ENCODE measurements around the gene HELZ.

GRCh38 chr17:67274466-67274865, 29.5 kb upstream of the HELZ start:
- TF ChIP-seq EZH2 (IDR thresholded peaks at IDR 0.05; ENCODE audit: borderline replicate concordance, low read depth, low read length, severe bottlenecking) = no peak
- no peak for TF ChIP-seq CTCF (IDR thresholded peaks at IDR 0.05; ENCODE audit: extremely low read depth in 1 of 2, insufficient read depth in 1 of 2, low read depth in 1 of 2, low read length in 2 of 2)
- TF ChIP-seq MAX (IDR thresholded peaks at IDR 0.05; ENCODE audit: insufficient read depth, insufficient read length) = no peak
- TF ChIP-seq MYC (IDR thresholded peaks at IDR 0.05; ENCODE audit: low read depth, low read length) = no peak
- no peak for TF ChIP-seq POLR2A (IDR thresholded peaks at IDR 0.05; ENCODE audit: low read depth, low read length)
- no peak for TF ChIP-seq POLR2AphosphoS5 (IDR thresholded peaks at IDR 0.05; ENCODE audit: insufficient read depth, low read depth, low read length)
- TF ChIP-seq GATA2 (IDR thresholded peaks at IDR 0.05; ENCODE audit: insufficient read depth, insufficient read length, low read depth, low read length) = no peak
- TF ChIP-seq FOS (IDR thresholded peaks at IDR 0.05; ENCODE audit: borderline replicate concordance, insufficient read depth, low read length) = no peak
- no peak for TF ChIP-seq JUN (IDR thresholded peaks at IDR 0.05; ENCODE audit: borderline replicate concordance, insufficient read depth, insufficient read length, low read depth)
